OCI-LY3 (cell line): ENCODE measurements around the gene HSD3B7.

Source experiments
- H2AFZ ChIP-seq: fragments of 200-600, 300-600 bp; shearing (Covaris generic); 2 replicates; pipeline ENCODE4 v1.6.0; 2014; ENCODE audit warnings: antibody characterized with exemption, low read depth, low read length
- H3K27ac ChIP-seq: fragments of 200-600, 300-600 bp; sonication (generic); 2 replicates; pipeline ENCODE4 v1.5.1; 2014; ENCODE audit warnings: mild to moderate bottlenecking, low read length, moderate library complexity, mixed read lengths
- H3K27me3 ChIP-seq: fragments of 200-600, 300-600 bp; sonication (generic); 2 replicates; pipeline ENCODE4 v1.6.1; 2014; ENCODE audit warnings: low read depth, low read length, mixed read lengths
- H3K36me3 ChIP-seq: fragments of 200-600, 300-600 bp; sonication (generic); replicated peaks from 2 replicates; pipeline ENCODE3; 2014; ENCODE audit warnings: low read depth, low read length, mixed read lengths
- H3K4me1 ChIP-seq: fragments of 300-600, 200-600 bp; sonication (generic); 2 replicates; pipeline ENCODE4 v1.6.1; 2014; ENCODE audit warnings: low read length, mixed read lengths
- H3K4me2 ChIP-seq: fragments of 200-600, 300-600 bp; sonication (generic); 2 replicates; pipeline ENCODE4 v1.6.1; 2014; ENCODE audit warnings: low read length, mixed read lengths
- H3K4me3 ChIP-seq: fragments of 300-600, 200-600 bp; sonication (generic); 2 replicates; pipeline ENCODE4 v1.5.1; 2014; ENCODE audit warnings: antibody characterized with exemption, mild to moderate bottlenecking, low read length, moderate library complexity
- H3K79me2 ChIP-seq: fragments of 300-600, 200-600 bp; shearing (Covaris generic); 2 replicates; pipeline ENCODE4 v1.6.1; 2014; ENCODE audit warnings: mild to moderate bottlenecking, low read length, mixed read lengths
- H3K9ac ChIP-seq: fragments of 300-600, 200-600 bp; shearing (Covaris generic); 2 replicates; pipeline ENCODE4 v1.6.0; 2014; ENCODE audit warnings: mild to moderate bottlenecking, low read length, moderate library complexity
- H3K9me3 ChIP-seq: fragments of 200-600, 300-600 bp; shearing (Covaris generic); 2 replicates; pipeline ENCODE4 v1.6.1; 2014; ENCODE audit warnings: low read length, mixed read lengths; ENCODE audit not compliant: insufficient read depth
- H4K20me1 ChIP-seq: fragments of 200-600, 300-600 bp; sonication (generic); 2 replicates; pipeline ENCODE4 v1.6.1; 2016; ENCODE audit warnings: low read length, mixed read lengths; ENCODE audit not compliant: insufficient read depth
- EZH2phosphoT487 ChIP-seq: fragments of 200-600 bp; shearing (Covaris generic); IDR thresholded peaks from 2 replicates; pipeline ENCODE4 v1.6.1; 2018; ENCODE audit warnings: antibody characterized with exemption, mixed run types, low read depth
- TF ChIP-seq, protein P1 (sequence below): fragments of 200-600, 300-600 bp; sonication (generic); IDR thresholded peaks from 2 replicates; pipeline ENCODE4 v1.5.1; 2014; ENCODE audit warnings: antibody characterized with exemption, low read length, low read depth

HSD3B7 gene

DNA sequence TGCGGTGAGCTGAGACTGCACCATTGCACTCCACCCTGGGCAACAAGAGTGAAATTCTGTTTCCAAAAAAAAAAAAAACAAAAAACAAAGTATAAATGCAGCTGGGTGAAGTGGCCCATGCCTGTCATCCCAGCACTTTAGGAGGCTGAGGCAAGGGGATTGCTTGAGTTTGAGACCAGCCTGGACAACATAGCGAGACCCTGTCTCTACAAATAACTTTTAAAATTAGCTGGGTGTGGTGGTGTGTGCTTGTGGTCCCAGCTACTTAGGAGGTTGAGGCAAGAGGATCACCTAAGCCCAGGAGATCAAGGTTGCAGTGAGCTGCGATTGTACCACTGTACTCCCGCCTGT, 38.2 kb downstream of the HSD3B7 start:
- Histone ChIP-seq H4K20me1 (no peaks in the 10 kb centered on the region), H3K4me1 (peaks cover 2% of the 10 kb centered on the region; the same call in 1 of the 2 replicates), H3K9me3 (no peaks in the 10 kb centered on the region), H3K4me3 (no peak overlapping the region), H3K27me3 (no peaks in the 10 kb centered on the region), H3K27ac (no peak overlapping the region), H3K79me2 (no peaks in the 10 kb centered on the region), H3K4me2 (no peak overlapping the region), H2AFZ (no peak overlapping the region), H3K9ac (no peak overlapping the region), H3K36me3 (no peaks in the 10 kb centered on the region)
- no peak for TF ChIP-seq EZH2phosphoT487
- TF ChIP-seq, protein P1, sequence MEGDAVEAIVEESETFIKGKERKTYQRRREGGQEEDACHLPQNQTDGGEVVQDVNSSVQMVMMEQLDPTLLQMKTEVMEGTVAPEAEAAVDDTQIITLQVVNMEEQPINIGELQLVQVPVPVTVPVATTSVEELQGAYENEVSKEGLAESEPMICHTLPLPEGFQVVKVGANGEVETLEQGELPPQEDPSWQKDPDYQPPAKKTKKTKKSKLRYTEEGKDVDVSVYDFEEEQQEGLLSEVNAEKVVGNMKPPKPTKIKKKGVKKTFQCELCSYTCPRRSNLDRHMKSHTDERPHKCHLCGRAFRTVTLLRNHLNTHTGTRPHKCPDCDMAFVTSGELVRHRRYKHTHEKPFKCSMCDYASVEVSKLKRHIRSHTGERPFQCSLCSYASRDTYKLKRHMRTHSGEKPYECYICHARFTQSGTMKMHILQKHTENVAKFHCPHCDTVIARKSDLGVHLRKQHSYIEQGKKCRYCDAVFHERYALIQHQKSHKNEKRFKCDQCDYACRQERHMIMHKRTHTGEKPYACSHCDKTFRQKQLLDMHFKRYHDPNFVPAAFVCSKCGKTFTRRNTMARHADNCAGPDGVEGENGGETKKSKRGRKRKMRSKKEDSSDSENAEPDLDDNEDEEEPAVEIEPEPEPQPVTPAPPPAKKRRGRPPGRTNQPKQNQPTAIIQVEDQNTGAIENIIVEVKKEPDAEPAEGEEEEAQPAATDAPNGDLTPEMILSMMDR: no peak

DNA sequence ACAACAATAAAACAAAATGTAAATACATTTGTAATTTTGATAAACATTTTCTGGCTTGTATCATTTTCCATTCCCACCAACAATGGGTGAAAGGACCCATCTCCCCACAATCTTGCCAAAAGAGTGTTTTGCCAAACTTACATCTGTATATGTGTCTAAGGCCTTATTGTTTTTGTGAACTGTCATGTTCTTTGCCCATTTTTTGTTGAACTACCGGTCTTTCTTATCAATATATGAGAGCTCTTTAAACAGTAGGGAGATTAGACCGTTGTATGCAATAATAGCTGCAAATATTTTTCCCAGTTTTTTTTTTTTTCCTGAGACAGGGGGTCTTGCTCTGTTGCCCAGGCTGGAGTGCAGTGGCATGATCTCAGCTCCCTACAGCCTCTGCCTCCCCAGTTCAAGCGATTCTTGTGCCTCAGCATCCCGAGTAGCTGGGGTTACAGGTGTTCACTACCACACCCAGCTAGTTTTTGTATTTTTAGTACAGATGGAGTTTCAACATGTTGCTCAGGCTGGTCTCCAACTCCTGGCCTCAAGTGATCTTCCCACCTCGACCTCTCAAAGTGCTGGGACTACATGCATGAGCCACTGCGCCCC, 38.7 kb downstream of the HSD3B7 start:
- H3K27ac ChIP-seq: no peak overlapping the region
- TF ChIP-seq, protein P1: no peak
- no peak for TF ChIP-seq EZH2phosphoT487
- no peaks in the 10 kb centered on the region for H3K36me3 ChIP-seq
- peaks cover 2% of the 10 kb centered on the region; the same call in 1 of the 2 replicates for H3K4me1 ChIP-seq
- H2AFZ ChIP-seq: no peak overlapping the region
- no peak overlapping the region for H3K4me2 ChIP-seq
- H3K27me3 ChIP-seq: no peaks in the 10 kb centered on the region
- H3K4me3 ChIP-seq: no peak overlapping the region
- no peaks in the 10 kb centered on the region for H4K20me1 ChIP-seq
- H3K9me3 ChIP-seq: no peaks in the 10 kb centered on the region
- H3K9ac ChIP-seq: no peak overlapping the region
- H3K79me2 ChIP-seq: no peaks in the 10 kb centered on the region

DNA sequence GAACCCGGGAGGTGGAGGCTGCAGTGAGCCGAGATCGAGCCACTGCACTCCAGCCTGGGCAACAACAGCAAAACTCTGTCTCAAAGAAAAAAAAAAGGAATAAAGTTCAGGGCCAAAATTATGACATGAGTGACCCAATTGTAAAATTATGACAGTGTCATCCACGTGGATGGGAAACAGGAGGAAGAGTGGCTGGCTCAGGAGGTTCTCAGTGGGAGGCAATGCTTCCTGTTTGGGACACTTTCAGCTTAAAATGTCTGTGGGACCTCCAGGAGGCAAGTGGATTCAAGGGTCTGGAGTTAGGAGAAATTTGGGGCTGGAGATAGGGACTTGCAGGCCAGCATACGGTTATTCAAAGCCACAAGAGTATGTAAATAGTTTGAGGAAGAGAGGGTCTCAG, 40.3 kb downstream of the HSD3B7 start:
- H4K20me1 ChIP-seq: no peaks in the 10 kb centered on the region
- no peaks in the 10 kb centered on the region for H3K9me3 ChIP-seq
- no peaks in the 10 kb centered on the region for H3K79me2 ChIP-seq
- H3K9ac ChIP-seq: no peak overlapping the region
- H3K27me3 ChIP-seq: no peaks in the 10 kb centered on the region
- no peak overlapping the region for H3K4me3 ChIP-seq
- H3K36me3 ChIP-seq: no peaks in the 10 kb centered on the region
- H3K27ac ChIP-seq: no peak overlapping the region
- peak overlapping the region; percentile 15; the same call in 1 of the 2 replicates for H2AFZ ChIP-seq
- TF ChIP-seq EZH2phosphoT487: no peak
- TF ChIP-seq, protein P1: no peak
- H3K4me1 ChIP-seq: peaks cover 2% of the 10 kb centered on the region; the same call in 1 of the 2 replicates
- no peak overlapping the region for H3K4me2 ChIP-seq

DNA sequence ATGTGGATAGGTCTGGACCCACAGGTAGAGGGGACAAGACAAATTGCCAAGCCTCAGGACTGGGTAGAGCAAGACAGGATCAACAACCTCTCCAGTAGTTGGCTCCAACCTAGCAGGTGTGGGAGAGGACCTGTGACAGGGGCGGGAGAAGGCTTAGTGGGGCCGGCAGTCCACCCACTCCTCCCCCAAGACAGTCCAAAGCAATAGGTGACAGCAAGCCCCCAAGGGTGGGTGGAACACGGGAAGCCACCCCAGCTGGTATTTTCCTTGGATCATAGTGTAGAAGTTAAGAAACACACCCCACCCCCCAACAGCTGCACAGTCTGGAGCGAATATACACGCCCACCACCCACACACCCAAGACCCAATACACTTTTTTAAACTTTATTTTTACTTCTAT, 44.3 kb downstream of the HSD3B7 start:
- Histone ChIP-seq H2AFZ (no peak overlapping the region), H3K36me3 (no peaks in the 10 kb centered on the region), H3K4me2 (no peak overlapping the region), H3K79me2 (no peaks in the 10 kb centered on the region; the same call in 1 of the 2 replicates), H3K27ac (no peak overlapping the region), H3K4me1 (peaks cover 11% of the 10 kb centered on the region), H3K9me3 (no peaks in the 10 kb centered on the region), H3K27me3 (no peaks in the 10 kb centered on the region), H3K4me3 (no peak overlapping the region), H3K9ac (no peak overlapping the region), H4K20me1 (0 out of 2 replicates have a peak, but pooled peaks cover under 1% of the 10 kb centered on the region)
- no peak for TF ChIP-seq EZH2phosphoT487
- TF ChIP-seq, protein P1: no peak
